OCI-LY3 (cell line): Measurements from ENCODE around the gene OR52N2.

Experiments used
- EZH2phosphoT487 ChIP-seq: fragments of 200-600 bp; shearing (Covaris generic); IDR thresholded peaks from 2 replicates; pipeline ENCODE4 v1.6.1; 2018; ENCODE audit warnings: antibody characterized with exemption, mixed run types, low read depth
- TF ChIP-seq, protein P1 (sequence below): fragments of 200-600, 300-600 bp; sonication (generic); IDR thresholded peaks from 2 replicates; pipeline ENCODE4 v1.5.1; 2014; ENCODE audit warnings: antibody characterized with exemption, low read length, low read depth

GRCh38 chr11:5846701-5847100, 38.0 kb downstream of the OR52N2 start:
- TF ChIP-seq, protein P1, sequence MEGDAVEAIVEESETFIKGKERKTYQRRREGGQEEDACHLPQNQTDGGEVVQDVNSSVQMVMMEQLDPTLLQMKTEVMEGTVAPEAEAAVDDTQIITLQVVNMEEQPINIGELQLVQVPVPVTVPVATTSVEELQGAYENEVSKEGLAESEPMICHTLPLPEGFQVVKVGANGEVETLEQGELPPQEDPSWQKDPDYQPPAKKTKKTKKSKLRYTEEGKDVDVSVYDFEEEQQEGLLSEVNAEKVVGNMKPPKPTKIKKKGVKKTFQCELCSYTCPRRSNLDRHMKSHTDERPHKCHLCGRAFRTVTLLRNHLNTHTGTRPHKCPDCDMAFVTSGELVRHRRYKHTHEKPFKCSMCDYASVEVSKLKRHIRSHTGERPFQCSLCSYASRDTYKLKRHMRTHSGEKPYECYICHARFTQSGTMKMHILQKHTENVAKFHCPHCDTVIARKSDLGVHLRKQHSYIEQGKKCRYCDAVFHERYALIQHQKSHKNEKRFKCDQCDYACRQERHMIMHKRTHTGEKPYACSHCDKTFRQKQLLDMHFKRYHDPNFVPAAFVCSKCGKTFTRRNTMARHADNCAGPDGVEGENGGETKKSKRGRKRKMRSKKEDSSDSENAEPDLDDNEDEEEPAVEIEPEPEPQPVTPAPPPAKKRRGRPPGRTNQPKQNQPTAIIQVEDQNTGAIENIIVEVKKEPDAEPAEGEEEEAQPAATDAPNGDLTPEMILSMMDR: no peak
- no peak for TF ChIP-seq EZH2phosphoT487
